HCT116 (cell line): Measurements from ENCODE around the gene DOK6. TPM values are rescaled to one million over a fixed set of nuclear protein-coding genes. Genes with fewer than 3 reads are reported as not detected.

Experiments
- ATAC-seq: fragments of 200-7000 bp; cut with Tn5 transposase; 2 replicates; pipeline ENCODE4 v1.9.1; 2020; ENCODE audit warnings: mild to moderate bottlenecking, moderate library complexity
- BruUV-seq: library from RNA; stranded (reverse); fragments of 400-500 nt; replicated peaks from 2 replicates; lab custom pipeline; 2021; lab: Mats Ljungman, UMichigan
- CTCF ChIA-PET: fragments of 300-600 bp; sonication (Branson Sonifier 250); formaldehyde crosslinking; loops from one replicate; lab custom pipeline; 2021; ENCODE audit warnings: antibody characterized with exemption; lab: Charles Lee
- POLR2A ChIA-PET: fragments of 300-600, 350-600 bp; sonication (Branson Sonifier 250); formaldehyde crosslinking; loops from one replicate; lab custom pipeline; 2021; ENCODE audit warnings: antibody characterized with exemption; lab: Charles Lee
- RAD21 ChIA-PET, 2 experiments: fragments of 300-600 bp; sonication (Branson Sonifier 250); formaldehyde crosslinking; loops; one replicate each; lab custom pipeline; 2023; ENCODE audit warnings: low total read pairs in 2 of 2; ENCODE audit not compliant: uncharacterized antibody in 2 of 2, unreplicated experiment in 2 of 2, low non-redundant PET in 1 of 2; lab: Charles Lee
- DNase-seq: peaks from one replicate; pipeline ENCODE4 v3.0.0-alpha.2; 2010; ENCODE audit warnings: low read depth, low spot score
- H2AFZ ChIP-seq: fragments of 200-600 bp; shearing (Covaris generic), sonication (generic); 2 replicates; pipeline ENCODE4 v1.6.1; 2017; ENCODE audit warnings: low read depth, mixed run types, mixed read lengths, antibody characterized with exemption, low read length; ENCODE audit not compliant: poor library complexity, severe bottlenecking
- H3K27ac ChIP-seq: 2 replicates; pipeline ENCODE4 v1.5.1; 2012; ENCODE audit warnings: low read depth, low read length
- H3K27me3 ChIP-seq: fragments of 200-600 bp; sonication (generic); 2 replicates; pipeline ENCODE4 v1.6.1; 2016; ENCODE audit warnings: mixed run types, low read length, mixed read lengths; ENCODE audit not compliant: insufficient read depth
- H3K36me3 ChIP-seq, 2 experiments: fragments of 200-500 bp in 1 of 2; fragments of 200-600 bp in 1 of 2; sonication (Bioruptor generic) in 1 of 2; sonication (generic) in 1 of 2; 2 replicates each; pipeline versions ENCODE4 v1.5.1 to v1.6.1; 2014 to 2016; ENCODE audit warnings: low read length in 2 of 2, inconsistent platforms in 1 of 2, mixed read lengths in 1 of 2, mixed run types in 1 of 2; ENCODE audit not compliant: insufficient read depth in 2 of 2, control insufficient read depth in 1 of 2
- H3K4me1 ChIP-seq, 2 experiments: fragments of 200-600 bp in 1 of 2; sonication (generic) in 1 of 2; 2 replicates each; pipeline versions ENCODE4 v1.5.1 to v1.6.1; 2012 to 2017; ENCODE audit warnings: low read length in 2 of 2, inconsistent platforms in 1 of 2, mild to moderate bottlenecking in 1 of 2, mixed read lengths in 1 of 2, mixed run types in 1 of 2, moderate library complexity in 1 of 2; ENCODE audit not compliant: insufficient read depth in 2 of 2, control insufficient read depth in 1 of 2
- H3K4me2 ChIP-seq: fragments of 200-600 bp; sonication (generic); 2 replicates; pipeline ENCODE4 v1.6.1; 2017; ENCODE audit warnings: mixed run types, low read length, mixed read lengths
- H3K4me3 ChIP-seq, 2 experiments: fragments of 200-600 bp in 1 of 2; sonication (generic) in 1 of 2; replicated peaks in 1 of 2; 2 replicates each; pipeline ENCODE4 v1.5.1; 2011 to 2016; ENCODE audit warnings: low read length in 2 of 2, control low read depth in 1 of 2, low read depth in 1 of 2, mild to moderate bottlenecking in 1 of 2, mixed read lengths in 1 of 2, mixed run types in 1 of 2
- H3K79me2 ChIP-seq: fragments of 200-600 bp; sonication (generic); 2 replicates; pipeline ENCODE4 v1.6.1; 2017; ENCODE audit warnings: mild to moderate bottlenecking, mixed run types, low read length, moderate library complexity, mixed read lengths; ENCODE audit not compliant: insufficient read depth
- H3K9ac ChIP-seq: fragments of 200-600 bp; sonication (generic); 2 replicates; pipeline ENCODE4 v1.6.1; 2016; ENCODE audit warnings: low read length, mixed read lengths
- H3K9me2 ChIP-seq: fragments of 200-600 bp; sonication (generic), shearing (Covaris generic); 2 replicates; pipeline ENCODE4 v1.6.1; 2017; ENCODE audit warnings: mixed run types, mild to moderate bottlenecking, moderate library complexity; ENCODE audit not compliant: insufficient read depth
- H3K9me3 ChIP-seq, 2 experiments: fragments of 200-500 bp in 1 of 2; fragments of 200-600 bp in 1 of 2; sonication (Bioruptor generic) in 1 of 2; sonication (generic) in 1 of 2; 2 replicates each; pipeline ENCODE4 v1.6.1; 2014 to 2017; ENCODE audit warnings: low read length in 2 of 2, mixed read lengths in 2 of 2, inconsistent platforms in 1 of 2, low read depth in 1 of 2, mild to moderate bottlenecking in 1 of 2, mixed run types in 1 of 2, moderate library complexity in 1 of 2; ENCODE audit not compliant: control insufficient read depth in 1 of 2, insufficient read depth in 1 of 2
- H4K20me1 ChIP-seq: fragments of 200-600 bp; sonication (generic), shearing (Covaris generic); 2 replicates; pipeline ENCODE4 v1.6.1; 2017; ENCODE audit warnings: mixed run types, mild to moderate bottlenecking, moderate library complexity; ENCODE audit not compliant: insufficient read depth
- CBX3 ChIP-seq: IDR thresholded peaks from 2 replicates; pipeline ENCODE4 v1.6.1; 2012; ENCODE audit warnings: low read depth
- CEBPB ChIP-seq: IDR thresholded peaks from 2 replicates; pipeline ENCODE4 v1.6.1; 2012; ENCODE audit warnings: low read depth
- CTCF ChIP-seq, 3 experiments: fragments of 200-600 bp in 1 of 3; sonication (generic) in 1 of 3; IDR thresholded peaks in 2 of 3; conservative IDR thresholded peaks in 1 of 3; 2 replicates each; pipeline ENCODE4 v1.5.1; 2012 to 2017; ENCODE audit warnings: low read depth in 2 of 3, low read length in 2 of 3, antibody characterized with exemption in 1 of 3, borderline replicate concordance in 1 of 3, control low read depth in 1 of 3, mild to moderate bottlenecking in 1 of 3, mixed read lengths in 1 of 3, mixed run types in 1 of 3, moderate library complexity in 1 of 3; ENCODE audit not compliant: insufficient read depth in 1 of 3
- ELF1 ChIP-seq: IDR thresholded peaks from 2 replicates; pipeline ENCODE4 v1.6.1; 2012; ENCODE audit warnings: low read depth, borderline replicate concordance
- EZH2 ChIP-seq: fragments of 200-600 bp; sonication (generic); IDR thresholded peaks from 2 replicates; pipeline ENCODE4 v1.6.1; 2017; ENCODE audit warnings: antibody characterized with exemption, mixed run types
- EZH2phosphoT487 ChIP-seq: fragments of 200-600 bp; IDR thresholded peaks from 2 replicates; pipeline ENCODE4 v1.6.1; 2018; ENCODE audit warnings: antibody characterized with exemption, borderline replicate concordance
- JUND ChIP-seq: IDR thresholded peaks from 2 replicates; pipeline ENCODE4 v1.6.1; 2012
- MAX ChIP-seq: IDR thresholded peaks from 2 replicates; pipeline ENCODE4 v1.6.1; 2012
- RAD21 ChIP-seq: IDR thresholded peaks from 2 replicates; pipeline ENCODE4 v1.6.1; 2012; ENCODE audit warnings: low read depth, mild to moderate bottlenecking
- REST ChIP-seq: IDR thresholded peaks from 2 replicates; pipeline ENCODE4 v1.6.1; 2012; ENCODE audit warnings: low read depth
- SIN3A ChIP-seq: IDR thresholded peaks from 2 replicates; pipeline ENCODE4 v1.6.1; 2012; ENCODE audit warnings: low read depth
- SP1 ChIP-seq: IDR thresholded peaks from 2 replicates; pipeline ENCODE4 v1.6.1; 2012; ENCODE audit warnings: low read depth
- SRF ChIP-seq: IDR thresholded peaks from 2 replicates; pipeline ENCODE4 v1.6.1; 2012; ENCODE audit warnings: low read depth
- ZFX ChIP-seq: fragments of 450-650 bp; IDR thresholded peaks from 2 replicates; pipeline ENCODE4 v1.6.1; 2017
- ZNF274 ChIP-seq: fragments of 200-500 bp; sonication (Bioruptor generic); IDR thresholded peaks from 2 replicates; pipeline ENCODE4 v1.6.1; 2014; ENCODE audit warnings: mild to moderate bottlenecking, low read depth, low read length, inconsistent platforms
- intact Hi-C: fragments of 100-400 bp; cut with micrococcal nuclease; formaldehyde crosslinking; loops from 2 replicates; pipeline ENCODE4 v1.10.0; 2022
- total RNA-seq: library from RNA; stranded (reverse); gene quantifications from one replicate; pipeline ENCODE4 v1.2.1, GENCODE V29; 2021; ENCODE audit not compliant: unreplicated experiment
- TF ChIP-seq, protein P1 (sequence below): IDR thresholded peaks from 2 replicates; pipeline ENCODE4 v1.6.1; 2012

The DOK6 gene
- total RNA-seq, 1 experiment from 2014 or later = not detected

DNA sequence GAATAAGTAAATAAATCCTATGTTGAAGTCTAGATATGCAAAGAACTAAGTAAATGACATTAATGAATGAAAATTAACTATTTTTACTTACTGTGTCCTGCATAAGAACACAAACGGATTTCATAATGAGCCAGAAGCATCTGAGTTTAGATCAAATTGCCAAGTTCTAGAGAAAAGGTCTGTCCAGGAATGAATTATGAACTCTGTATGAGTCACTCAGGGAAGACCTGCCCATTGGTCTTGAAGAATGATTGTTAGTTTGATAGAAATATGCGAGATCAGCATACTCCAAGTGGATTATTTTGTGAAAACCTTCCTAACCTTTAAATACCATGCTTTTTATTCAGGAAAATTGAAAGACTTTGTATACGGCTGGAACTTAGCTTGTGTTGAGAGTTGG is 189.5 kb downstream of the DOK6 start (continued):
- no peak for TF ChIP-seq CTCF (IDR thresholded peaks at IDR 0.05 in 2 of 3, conservative IDR thresholded peaks at IDR 0.05 in 1 of 3; ENCODE audit: borderline replicate concordance in 1 of 3, insufficient read depth in 1 of 3, low read depth in 2 of 3, low read length in 2 of 3)
- no peak for TF ChIP-seq JUND
- TF ChIP-seq EZH2phosphoT487 = no peak
- no peak for TF ChIP-seq ZFX
- no peak for TF ChIP-seq SRF
- no peak for TF ChIP-seq EZH2
- TF ChIP-seq REST = no peak
- no peak for TF ChIP-seq SP1
- TF ChIP-seq CEBPB = no peak
- TF ChIP-seq RAD21 = no peak
- no peak for TF ChIP-seq ELF1

GRCh38 chr18:69596345-69596744 is 195.7 kb downstream of the DOK6 start:
- intact Hi-C loops = no loop called here
- Histone ChIP-seq H3K27me3 (no peaks in the 10 kb centered on the region), H2AFZ (no peak overlapping the region), H3K9me2 (no peaks in the 10 kb centered on the region; the same call in 1 of the 2 replicates), H3K79me2 (no peaks in the 10 kb centered on the region), H3K36me3 (no peaks in the 10 kb centered on the region), H4K20me1 (no peaks in the 10 kb centered on the region), H3K4me3 (no peak overlapping the region), H3K27ac (no peak overlapping the region), H3K9me3 (peaks cover 0 to 4% of the 10 kb centered on the region in 2 experiments; a peak in 1 of 4 replicates), H3K9ac (no peak overlapping the region), H3K4me1 (no peaks in the 10 kb centered on the region), H3K4me2 (no peak overlapping the region)
- ChIA-PET CTCF (no interaction called here), RAD21 (no interaction called here), POLR2A (no interaction called here)
- ATAC-seq (no peak), DNase-seq (no peak)
- BruUV-seq = no TSS peak
- TF ChIP-seq CBX3 (no peak), SRF (no peak), JUND (no peak), SIN3A (no peak), MAX (no peak), ZNF274 (no peak), ELF1 (no peak), EZH2 (no peak), CEBPB (no peak), CTCF (IDR thresholded peaks at IDR 0.05 in 2 of 3, conservative IDR thresholded peaks at IDR 0.05 in 1 of 3; ENCODE audit: borderline replicate concordance in 1 of 3, insufficient read depth in 1 of 3, low read depth in 2 of 3, low read length in 2 of 3) (no peak)
- TF ChIP-seq, protein P1, sequence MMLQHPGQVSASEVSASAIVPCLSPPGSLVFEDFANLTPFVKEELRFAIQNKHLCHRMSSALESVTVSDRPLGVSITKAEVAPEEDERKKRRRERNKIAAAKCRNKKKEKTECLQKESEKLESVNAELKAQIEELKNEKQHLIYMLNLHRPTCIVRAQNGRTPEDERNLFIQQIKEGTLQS = no peak
